IMR-90 (cell line): ENCODE data around the gene CHRNB4. TPM values are rescaled to one million over a fixed set of nuclear protein-coding genes. Genes with fewer than 3 reads are reported as not detected.

Experiments
- ATAC-seq: fragments of 200-7000 bp; cut with Tn5 transposase; 2 replicates; pipeline ENCODE4 v1.9.1; 2020; ENCODE audit warnings: low read depth, mild to moderate bottlenecking, moderate library complexity
- BruUV-seq: library from RNA; stranded (reverse); fragments of 400-500 nt; replicated peaks from 2 replicates; lab custom pipeline; 2021; lab: Mats Ljungman, UMichigan
- CTCF ChIA-PET: fragments of 300-600 bp; formaldehyde crosslinking; extraction: SDS; loops from one replicate; lab custom pipeline; 2021; ENCODE audit warnings: antibody characterized with exemption; lab: Yijun Ruan, JAX
- POLR2A ChIA-PET: fragments of 300-600 bp; sonication (Branson Sonifier 250); formaldehyde crosslinking; loops from one replicate; lab custom pipeline; 2022; ENCODE audit warnings: antibody characterized with exemption; ENCODE audit not compliant: unreplicated experiment; lab: Charles Lee
- DNase-seq: peaks from one replicate; pipeline ENCODE4 v3.0.0; 2013
- H2AFZ ChIP-seq: replicated peaks from 2 replicates; pipeline ENCODE3; 2013; ENCODE audit warnings: low read length, mild to moderate bottlenecking; ENCODE audit not compliant: poor library complexity
- H2AK5ac ChIP-seq: 2 replicates; pipeline ENCODE4 v1.6.1; 2013; ENCODE audit warnings: low read depth, low read length, inconsistent platforms
- H2AK9ac ChIP-seq: replicated peaks from 2 replicates; pipeline ENCODE3; 2013; ENCODE audit warnings: mild to moderate bottlenecking, low read depth, low read length, moderate library complexity; ENCODE audit not compliant: poor library complexity
- H2BK120ac ChIP-seq: 2 replicates; pipeline ENCODE4 v1.6.1; 2013; ENCODE audit warnings: low read depth, low read length, inconsistent platforms
- H2BK15ac ChIP-seq: 3 replicates; pipeline ENCODE4 v1.6.1; 2013; ENCODE audit warnings: low read depth, low read length, inconsistent platforms
- H2BK20ac ChIP-seq: 2 replicates; pipeline ENCODE4 v1.6.1; 2013; ENCODE audit warnings: low read depth, mild to moderate bottlenecking, inconsistent platforms, low read length, moderate library complexity
- H2BK5ac ChIP-seq: 2 replicates; pipeline ENCODE4 v1.6.1; 2013; ENCODE audit warnings: mild to moderate bottlenecking, low read depth, low read length, inconsistent platforms; ENCODE audit not compliant: poor library complexity, severe bottlenecking
- H3K14ac ChIP-seq: replicated peaks from 2 replicates; pipeline ENCODE4 v1.6.1; 2013; ENCODE audit warnings: low read depth, low read length, inconsistent platforms
- H3K18ac ChIP-seq: 2 replicates; pipeline ENCODE4 v1.6.1; 2013; ENCODE audit warnings: low read depth, low read length, control low read depth
- H3K23ac ChIP-seq: 2 replicates; pipeline ENCODE4 v1.6.1; 2013; ENCODE audit warnings: low read depth, low read length, inconsistent platforms
- H3K27ac ChIP-seq: 2 replicates; pipeline ENCODE4 v1.5.1; 2013; ENCODE audit warnings: mild to moderate bottlenecking, control low read depth, low read length; ENCODE audit not compliant: insufficient read depth
- H3K27me3 ChIP-seq: 2 replicates; pipeline ENCODE4 v1.6.1; 2013; ENCODE audit warnings: low read length; ENCODE audit not compliant: control insufficient read depth, insufficient read depth
- H3K36me3 ChIP-seq: 2 replicates; pipeline ENCODE4 v1.6.1; 2013; ENCODE audit warnings: low read length, mixed read lengths; ENCODE audit not compliant: control insufficient read depth, insufficient read depth
- H3K4ac ChIP-seq: 2 replicates; pipeline ENCODE4 v1.6.1; 2013; ENCODE audit warnings: low read depth, low read length, inconsistent platforms
- H3K4me1 ChIP-seq: 2 replicates; pipeline ENCODE4 v1.6.1; 2013; ENCODE audit warnings: low read length, mixed read lengths; ENCODE audit not compliant: control insufficient read depth, insufficient read depth
- H3K4me2 ChIP-seq: 2 replicates; pipeline ENCODE4 v1.6.1; 2013; ENCODE audit warnings: low read depth, mild to moderate bottlenecking, control low read depth, low read length, moderate library complexity
- H3K4me3 ChIP-seq: 2 replicates; pipeline ENCODE4 v1.5.1; 2013; ENCODE audit warnings: low read depth, mild to moderate bottlenecking, control low read depth, low read length, moderate library complexity; ENCODE audit not compliant: insufficient read depth
- H3K56ac ChIP-seq: 2 replicates; pipeline ENCODE4 v1.6.1; 2013; ENCODE audit warnings: low read length, inconsistent platforms; ENCODE audit not compliant: insufficient read depth; ENCODE audit errors: extremely low read depth
- H3K79me1 ChIP-seq, 2 experiments: 2 replicates each; pipeline ENCODE4 v1.6.1; 2013; ENCODE audit warnings: low read length in 2 of 2, inconsistent platforms in 1 of 2, low read depth in 1 of 2
- H3K9ac ChIP-seq: 2 replicates; pipeline ENCODE4 v1.6.1; 2013; ENCODE audit warnings: low read depth, low read length, control low read depth
- H3K9me1 ChIP-seq: 2 replicates; pipeline ENCODE4 v1.6.1; 2013; ENCODE audit warnings: low read length, inconsistent platforms; ENCODE audit not compliant: insufficient read depth
- H3K9me3 ChIP-seq: 2 replicates; pipeline ENCODE4 v1.6.1; 2013; ENCODE audit warnings: low read length; ENCODE audit not compliant: control insufficient read depth, insufficient read depth
- H4K20me1 ChIP-seq: 2 replicates; pipeline ENCODE4 v1.6.1; 2013; ENCODE audit warnings: low read length, inconsistent platforms; ENCODE audit not compliant: insufficient read depth
- H4K5ac ChIP-seq: 2 replicates; pipeline ENCODE4 v1.6.1; 2013; ENCODE audit warnings: mild to moderate bottlenecking, low read depth, low read length, control low read depth
- H4K8ac ChIP-seq, 2 experiments: 2 replicates each; pipeline ENCODE4 v1.6.1; 2013; ENCODE audit warnings: low read depth in 2 of 2, low read length in 2 of 2, control low read depth in 1 of 2, inconsistent platforms in 1 of 2
- H4K91ac ChIP-seq: 2 replicates; pipeline ENCODE4 v1.6.1; 2013; ENCODE audit warnings: low read depth, low read length, inconsistent platforms; ENCODE audit not compliant: insufficient read depth
- CEBPB ChIP-seq: IDR thresholded peaks from 2 replicates; pipeline ENCODE4 v1.6.1; 2012; ENCODE audit warnings: low read depth, low read length, improper control_type of control experiment
- CHD1 ChIP-seq: IDR thresholded peaks from 2 replicates; pipeline ENCODE4 v1.6.1; 2012; ENCODE audit warnings: low read depth, low read length, improper control_type of control experiment
- RCOR1 ChIP-seq: IDR thresholded peaks from 2 replicates; pipeline ENCODE4 v1.6.1; 2012; ENCODE audit warnings: mild to moderate bottlenecking, low read length, improper control_type of control experiment; ENCODE audit not compliant: insufficient replicate concordance
- USF2 ChIP-seq: fragments of 150-350 bp; IDR thresholded peaks from 2 replicates; pipeline ENCODE4 v1.6.1; 2017; ENCODE audit warnings: mild to moderate bottlenecking, antibody characterized with exemption, low read length, low read depth
- WGBS, 2 experiments: methylation state at CpG; one replicate each; pipeline versions ENCODE4 v1.1.5 to v1.1.7; 2013; ENCODE audit warnings: missing lambda C conversion rate in 2 of 2; ENCODE audit not compliant: insufficient read length in 1 of 2; ENCODE audit errors: extremely low coverage in 2 of 2; 5-methylcytosine and 5-hydroxymethylcytosine counted together
- dilution Hi-C: fragments of 300-500 bp; cut with HindIII; formaldehyde crosslinking; loops from one replicate; pipeline ENCODE4 v1.14.3; 2018; ENCODE audit warnings: low sequenced_read_pairs; ENCODE audit not compliant: unreplicated experiment
- in situ Hi-C: fragments of 300-500 bp; cut with MboI; formaldehyde crosslinking; loops from 3 replicates; pipeline ENCODE4 v1.14.3; 2019; ENCODE audit warnings: low sequenced_read_pairs, inconsistent platforms, mixed read lengths
- intact Hi-C: fragments of 100-400 bp; cut with micrococcal nuclease; formaldehyde crosslinking; loops from 2 replicates; pipeline ENCODE4 v1.10.0; 2022
- polyA plus RNA-seq, 3 experiments: library from polyadenylated mRNA; depleted of rRNA; stranded (reverse); fragments of >200 nt; gene quantifications; 2 replicates each; pipeline ENCODE4 v1.2.3, GENCODE V29; 2012; ENCODE audit warnings: low replicate concordance in 1 of 3
- total RNA-seq: library from RNA; depleted of rRNA; stranded (reverse); fragments of >200 nt; gene quantifications from 2 replicates; pipeline ENCODE4 v1.2.3, GENCODE V29; 2012
- TF ChIP-seq, protein P1 (sequence below): fragments of 150-350 bp; IDR thresholded peaks from 2 replicates; pipeline ENCODE4 v1.6.1; 2016; ENCODE audit warnings: low read depth, mild to moderate bottlenecking, low read length, moderate library complexity, borderline replicate concordance

The CHRNB4 gene
- total and polyA plus RNA-seq, 2 of the 4 experiments (the other 2 are of a cell fraction), result not detected

GRCh38 chr15:78673917-78674444 is 33.0 kb upstream of the CHRNB4 start:
- H3K9me3 ChIP-seq, result no peaks in the 10 kb centered on the region
- no peak overlapping the region for H3K9ac ChIP-seq
- no peak overlapping the region for H3K23ac ChIP-seq
- no peaks in the 10 kb centered on the region for H3K4me1 ChIP-seq
- no peak overlapping the region for H2AFZ ChIP-seq
- H3K27ac ChIP-seq, result no peak overlapping the region
- no peaks in the 10 kb centered on the region for H3K9me1 ChIP-seq
- no peak overlapping the region for H3K18ac ChIP-seq
- no peak overlapping the region for H2BK5ac ChIP-seq
- ChIA-PET POLR2A (no interaction called here), CTCF (no interaction called here)
- H3K79me1 ChIP-seq, result no peaks in the 10 kb centered on the region
- 33% methylated on average over 1 of the region's 3 CpGs; no CpG with 5 or more reads in 1 of the 2 experiments for WGBS, 2 experiments
- H4K8ac ChIP-seq, result no peak overlapping the region
- in situ Hi-C loops, result no loop called here
- H3K27me3 ChIP-seq, result peaks cover 13% of the 10 kb centered on the region
- no peak overlapping the region for H2AK5ac ChIP-seq
- TF ChIP-seq CEBPB, result no peak
- TF ChIP-seq CHD1, result no peak
- TF ChIP-seq USF2, result no peak
- no peak for TF ChIP-seq RCOR1
- TF ChIP-seq, protein P1, sequence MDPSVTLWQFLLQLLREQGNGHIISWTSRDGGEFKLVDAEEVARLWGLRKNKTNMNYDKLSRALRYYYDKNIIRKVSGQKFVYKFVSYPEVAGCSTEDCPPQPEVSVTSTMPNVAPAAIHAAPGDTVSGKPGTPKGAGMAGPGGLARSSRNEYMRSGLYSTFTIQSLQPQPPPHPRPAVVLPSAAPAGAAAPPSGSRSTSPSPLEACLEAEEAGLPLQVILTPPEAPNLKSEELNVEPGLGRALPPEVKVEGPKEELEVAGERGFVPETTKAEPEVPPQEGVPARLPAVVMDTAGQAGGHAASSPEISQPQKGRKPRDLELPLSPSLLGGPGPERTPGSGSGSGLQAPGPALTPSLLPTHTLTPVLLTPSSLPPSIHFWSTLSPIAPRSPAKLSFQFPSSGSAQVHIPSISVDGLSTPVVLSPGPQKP, result no peak
- H4K20me1 ChIP-seq, result no peaks in the 10 kb centered on the region
- H3K4me3 ChIP-seq, result no peak overlapping the region
- ATAC-seq (no peak), DNase-seq (no peak)
- dilution Hi-C loops, result no loop called here
- H2AK9ac ChIP-seq, result no peak overlapping the region
- H3K14ac ChIP-seq, result no peak overlapping the region
- no TSS peak for BruUV-seq
- H4K5ac ChIP-seq, result no peak overlapping the region
- H2BK120ac ChIP-seq, result no peak overlapping the region
- H3K36me3 ChIP-seq, result no peaks in the 10 kb centered on the region
- H2BK15ac ChIP-seq, result no peak overlapping the region
- H2BK20ac ChIP-seq, result no peak overlapping the region
- no peak overlapping the region for H3K4ac ChIP-seq
- intact Hi-C loops, result no loop called here
- H4K91ac ChIP-seq, result no peak overlapping the region
- H3K4me2 ChIP-seq, result no peak overlapping the region
- no peak overlapping the region for H3K56ac ChIP-seq
